Trophoblast cell (in vitro differentiated cells and primary cell): ENCODE measurements around the gene PRSS16.
"Not testable (repeated sequence)": the region's sequence is repeated elsewhere in the genome, so short reads cannot be mapped to it uniquely, and the experiment has no call there.

Experiments
- DNase-seq, 2 donors: peaks; one replicate each; pipeline ENCODE4 v3.0.0-alpha.2; 2016
- H2AFZ ChIP-seq: 2 replicates; pipeline ENCODE4 v1.6.1; 2013; ENCODE audit warnings: low read length, moderate library complexity, mild to moderate bottlenecking; ENCODE audit not compliant: insufficient read depth, poor library complexity
- H2AK5ac ChIP-seq: 2 replicates; pipeline ENCODE4 v1.6.1; 2013; ENCODE audit warnings: mild to moderate bottlenecking, low read length
- H2BK120ac ChIP-seq: 2 replicates; pipeline ENCODE4 v1.6.1; 2013; ENCODE audit warnings: low read length, mild to moderate bottlenecking, moderate library complexity; ENCODE audit not compliant: insufficient read depth, poor library complexity
- H2BK12ac ChIP-seq: 2 replicates; pipeline ENCODE4 v1.6.1; 2013; ENCODE audit warnings: mild to moderate bottlenecking, low read length, moderate library complexity
- H2BK5ac ChIP-seq: 2 replicates; pipeline ENCODE4 v1.6.1; 2013; ENCODE audit warnings: low read length, low read depth, moderate library complexity, mild to moderate bottlenecking; ENCODE audit not compliant: poor library complexity
- H3K14ac ChIP-seq: 2 replicates; pipeline ENCODE4 v1.6.1; 2013; ENCODE audit warnings: mild to moderate bottlenecking, low read length
- H3K18ac ChIP-seq: 2 replicates; pipeline ENCODE4 v1.6.1; 2013; ENCODE audit warnings: mild to moderate bottlenecking, low read length
- H3K23ac ChIP-seq: 2 replicates; pipeline ENCODE4 v1.6.1; 2013; ENCODE audit warnings: low read length
- H3K27ac ChIP-seq: 2 replicates; pipeline ENCODE4 v1.5.1; 2013; ENCODE audit warnings: low read depth, mild to moderate bottlenecking, inconsistent platforms, low read length, moderate library complexity
- H3K27me3 ChIP-seq: 2 replicates; pipeline ENCODE4 v1.6.1; 2013; ENCODE audit warnings: inconsistent platforms, mild to moderate bottlenecking, low read length, moderate library complexity; ENCODE audit not compliant: insufficient read depth
- H3K36me3 ChIP-seq, 2 experiments: 1 replicate in 1 of 2; 2 replicates in 1 of 2; pipeline ENCODE4 v1.6.1; 2013; ENCODE audit warnings: low read length in 2 of 2, mild to moderate bottlenecking in 2 of 2, moderate library complexity in 1 of 2; ENCODE audit not compliant: insufficient read depth in 2 of 2, control insufficient read depth in 1 of 2
- H3K4ac ChIP-seq: 2 replicates; pipeline ENCODE4 v1.6.1; 2013; ENCODE audit warnings: low read depth, mild to moderate bottlenecking, low read length, moderate library complexity
- H3K4me1 ChIP-seq, 2 experiments: 1 replicate in 1 of 2; 2 replicates in 1 of 2; pipeline ENCODE4 v1.6.1; 2013; ENCODE audit warnings: low read length in 2 of 2, mild to moderate bottlenecking in 2 of 2, moderate library complexity in 1 of 2; ENCODE audit not compliant: insufficient read depth in 2 of 2, control insufficient read depth in 1 of 2
- H3K4me2 ChIP-seq: 2 replicates; pipeline ENCODE4 v1.6.1; 2013; ENCODE audit warnings: inconsistent platforms, mild to moderate bottlenecking, low read length, moderate library complexity
- H3K4me3 ChIP-seq: 2 replicates; pipeline ENCODE4 v1.5.1; 2013; ENCODE audit warnings: mild to moderate bottlenecking, low read depth, low read length, inconsistent platforms
- H3K79me1 ChIP-seq: one replicate; pipeline ENCODE4 v1.6.1; 2013; ENCODE audit warnings: low read length
- H3K79me2 ChIP-seq: 2 replicates; pipeline ENCODE4 v1.6.1; 2013; ENCODE audit warnings: low read length, mild to moderate bottlenecking; ENCODE audit not compliant: control insufficient read depth, insufficient read depth, poor library complexity
- H3K9ac ChIP-seq: 2 replicates; pipeline ENCODE4 v1.6.1; 2013; ENCODE audit warnings: mild to moderate bottlenecking, low read length
- H3K9me3 ChIP-seq: 2 replicates; pipeline ENCODE4 v1.6.1; 2013; ENCODE audit warnings: low read depth, mild to moderate bottlenecking, control low read depth, inconsistent platforms, low read length; ENCODE audit not compliant: insufficient read depth
- H4K12ac ChIP-seq: 2 replicates; pipeline ENCODE4 v1.6.1; 2013; ENCODE audit warnings: low read depth, mild to moderate bottlenecking, low read length, moderate library complexity
- H4K8ac ChIP-seq: 2 replicates; pipeline ENCODE4 v1.6.1; 2013; ENCODE audit warnings: low read depth, mild to moderate bottlenecking, low read length, moderate library complexity
- H4K91ac ChIP-seq: one replicate; pipeline ENCODE4 v1.6.1; 2013; ENCODE audit warnings: low read depth, mild to moderate bottlenecking, low read length, moderate library complexity
- WGBS: extraction: QIAGEN DNeasy Blood & Tissue Kit; methylation state at CpG from one replicate; pipeline ENCODE4 v1.1.7; 2013; ENCODE audit warnings: missing lambda C conversion rate; ENCODE audit not compliant: insufficient read length, insufficient coverage; ENCODE audit errors: extremely low coverage; 5-methylcytosine and 5-hydroxymethylcytosine counted together

The PRSS16 gene

DNA sequence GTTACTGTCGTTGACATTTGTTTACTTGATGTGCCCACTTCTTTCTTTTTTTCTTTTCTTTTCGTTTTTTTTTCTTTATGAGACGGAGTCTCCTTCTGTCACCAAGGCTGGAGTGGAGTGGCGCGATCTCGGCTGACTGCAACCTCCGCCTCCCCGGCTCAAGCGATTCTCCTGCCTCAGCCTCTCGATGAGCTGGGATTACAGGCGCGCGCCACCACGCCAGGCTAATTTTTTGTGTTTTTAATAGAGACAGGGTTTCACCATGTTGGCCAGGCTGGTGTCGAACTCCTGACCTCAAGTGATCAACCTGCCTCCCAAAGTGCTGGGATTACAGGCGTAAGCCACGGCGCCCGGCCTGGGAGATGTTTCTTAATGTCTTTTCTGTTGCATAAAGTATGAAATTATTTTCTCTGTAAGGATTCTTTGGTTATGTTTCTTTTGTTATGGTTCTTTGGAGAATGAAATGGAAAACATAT lies 33.3 kb upstream of the PRSS16 start:
- no peak overlapping the region for H2AFZ ChIP-seq
- H2BK5ac ChIP-seq, result no peak overlapping the region
- no peaks in the 10 kb centered on the region for H3K27me3 ChIP-seq
- no peak overlapping the region for H3K27ac ChIP-seq
- no peak overlapping the region for H4K91ac ChIP-seq
- WGBS, result no CpG with 5 or more reads among the region's 19 CpGs
- H3K4ac ChIP-seq, result no peak overlapping the region
- H3K9ac ChIP-seq, result no peak overlapping the region
- no peaks in the 10 kb centered on the region for H3K36me3 ChIP-seq
- no peak overlapping the region for H3K23ac ChIP-seq
- DNase-seq, result peak in 1 of 2 donors; percentile 22
- peak overlapping the region; percentile 69 for H3K4me3 ChIP-seq
- H4K8ac ChIP-seq, result no peak overlapping the region
- peaks cover 1% of the 10 kb centered on the region for H3K79me1 ChIP-seq
- no peak overlapping the region for H3K14ac ChIP-seq
- peak overlapping the region; percentile 62 for H3K4me2 ChIP-seq
- H2BK12ac ChIP-seq, result no peak overlapping the region
- no peaks in the 10 kb centered on the region for H3K9me3 ChIP-seq
- H4K12ac ChIP-seq, result peak overlapping the region; percentile 83
- no peak overlapping the region for H2AK5ac ChIP-seq
- peaks cover 1 to 2% of the 10 kb centered on the region in 2 experiments for H3K4me1 ChIP-seq
- H3K79me2 ChIP-seq, result peaks cover 2% of the 10 kb centered on the region
- no peak overlapping the region for H2BK120ac ChIP-seq
- H3K18ac ChIP-seq, result no peak overlapping the region

DNA sequence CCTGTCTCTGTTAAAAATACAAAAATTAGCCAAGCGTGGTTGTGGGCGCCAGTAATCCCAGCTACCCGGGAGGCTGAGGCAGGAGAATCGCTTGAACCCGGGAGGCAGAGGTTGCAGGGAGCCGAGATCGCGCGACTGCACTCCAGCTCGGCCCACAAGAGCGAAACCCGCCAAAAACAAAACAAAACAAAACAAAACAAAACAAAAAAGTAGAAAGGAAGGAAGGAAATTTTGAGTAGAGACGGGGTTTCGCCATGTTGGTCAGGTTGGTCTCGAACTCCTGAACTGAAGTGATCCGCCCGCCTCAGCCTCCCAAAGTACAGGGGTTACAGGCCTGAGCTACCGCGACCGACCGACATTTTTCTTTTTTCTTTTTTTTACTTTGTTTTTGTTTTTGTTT lies 30.6 kb upstream of the PRSS16 start:
- no peak overlapping the region for H3K27ac ChIP-seq
- H3K4me3 ChIP-seq, result no peak overlapping the region
- no peaks in the 10 kb centered on the region for H3K9me3 ChIP-seq
- H2AK5ac ChIP-seq, result no peak overlapping the region
- peaks cover 0 to 2% of the 10 kb centered on the region in 2 experiments for H3K4me1 ChIP-seq
- no peak overlapping the region for H2BK120ac ChIP-seq
- H3K79me2 ChIP-seq, result peaks cover 2% of the 10 kb centered on the region
- no peak overlapping the region for H3K4me2 ChIP-seq
- H3K9ac ChIP-seq, result no peak overlapping the region
- no peaks in the 10 kb centered on the region for H3K36me3 ChIP-seq
- no CpG with 5 or more reads among the region's 21 CpGs for WGBS
- H2BK12ac ChIP-seq, result no peak overlapping the region
- no peak overlapping the region for H4K91ac ChIP-seq
- H3K4ac ChIP-seq, result no peak overlapping the region
- no peaks in the 10 kb centered on the region for H3K27me3 ChIP-seq
- H3K18ac ChIP-seq, result no peak overlapping the region
- no peak overlapping the region for H4K8ac ChIP-seq
- peaks cover 1% of the 10 kb centered on the region for H3K79me1 ChIP-seq
- H2BK5ac ChIP-seq, result no peak overlapping the region
- H3K14ac ChIP-seq, result no peak overlapping the region
- H2AFZ ChIP-seq, result no peak overlapping the region
- no peak for DNase-seq
- H3K23ac ChIP-seq, result no peak overlapping the region
- no peak overlapping the region for H4K12ac ChIP-seq

DNA sequence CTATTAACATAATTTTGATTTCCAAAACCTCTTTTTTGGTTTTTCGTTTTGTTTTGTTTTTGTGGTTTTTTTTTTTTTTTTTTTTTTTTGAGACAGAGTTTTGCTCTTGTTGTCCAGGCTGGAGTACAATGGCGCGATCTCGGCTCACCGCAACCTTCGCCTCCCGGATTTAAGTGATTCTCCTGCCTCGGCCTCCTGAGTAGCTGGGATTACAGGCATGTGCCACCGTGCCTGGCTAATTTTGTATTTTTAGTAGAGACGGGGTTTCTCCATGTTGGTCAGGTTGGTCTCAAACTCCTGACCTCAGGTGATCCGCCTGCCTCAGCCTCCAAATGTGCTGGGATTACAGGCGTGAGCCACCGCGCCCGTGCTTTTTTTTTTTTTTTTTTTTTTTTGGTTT lies 24.5 kb upstream of the PRSS16 start:
- H2BK120ac ChIP-seq, H3K27me3 ChIP-seq, H3K4me3 ChIP-seq, H3K27ac ChIP-seq, H4K12ac ChIP-seq, H3K79me2 ChIP-seq, H3K9ac ChIP-seq, DNase-seq, H3K4me1 ChIP-seq, H3K4me2 ChIP-seq, H3K4ac ChIP-seq, H3K23ac ChIP-seq, H4K8ac ChIP-seq, H2AK5ac ChIP-seq, H3K79me1 ChIP-seq, H2BK12ac ChIP-seq, H4K91ac ChIP-seq, H2BK5ac ChIP-seq, H3K36me3 ChIP-seq, H2AFZ ChIP-seq, H3K14ac ChIP-seq, H3K9me3 ChIP-seq, H3K18ac ChIP-seq: not testable (repeated sequence)
- WGBS, result 100% methylated on average over 1 of the region's 15 CpGs

DNA sequence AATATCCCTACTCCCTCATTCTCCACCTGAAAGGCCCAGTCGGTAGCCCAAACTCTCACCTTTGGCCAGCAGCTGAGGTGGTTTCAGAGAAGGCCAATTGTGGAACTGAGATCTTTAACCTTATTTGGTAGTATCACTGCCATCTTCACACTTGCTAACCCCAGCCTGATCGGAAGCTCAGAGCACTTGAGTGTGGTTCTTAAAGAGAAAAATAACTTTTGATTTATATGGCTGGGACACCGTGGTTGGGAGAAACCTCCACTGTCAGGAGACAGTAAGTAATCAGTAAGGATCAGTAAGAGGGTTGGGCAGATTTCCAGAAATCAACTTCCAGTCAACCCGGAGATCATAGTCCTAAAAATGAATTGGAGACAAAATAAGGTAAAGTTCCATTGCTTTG lies 22.8 kb upstream of the PRSS16 start:
- H3K9ac ChIP-seq, result no peak overlapping the region
- H3K79me1 ChIP-seq, result no peaks in the 10 kb centered on the region
- no peak overlapping the region for H2BK5ac ChIP-seq
- no peak overlapping the region for H3K18ac ChIP-seq
- no peak overlapping the region for H2AFZ ChIP-seq
- no peak for DNase-seq
- H3K4ac ChIP-seq, result no peak overlapping the region
- H3K4me1 ChIP-seq, result no peaks in the 10 kb centered on the region
- H3K36me3 ChIP-seq, result no peaks in the 10 kb centered on the region
- H2BK12ac ChIP-seq, result no peak overlapping the region
- H3K4me2 ChIP-seq, result no peak overlapping the region
- no peak overlapping the region for H4K8ac ChIP-seq
- H3K14ac ChIP-seq, result no peak overlapping the region
- no peak overlapping the region for H3K23ac ChIP-seq
- WGBS, result no CpG with 5 or more reads among the region's 4 CpGs
- no peak overlapping the region for H3K4me3 ChIP-seq
- H3K27me3 ChIP-seq, result no peaks in the 10 kb centered on the region
- no peak overlapping the region for H4K91ac ChIP-seq
- no peak overlapping the region for H2AK5ac ChIP-seq
- H3K9me3 ChIP-seq, result no peaks in the 10 kb centered on the region
- no peak overlapping the region for H3K27ac ChIP-seq
- no peak overlapping the region for H2BK120ac ChIP-seq
- no peaks in the 10 kb centered on the region for H3K79me2 ChIP-seq
- H4K12ac ChIP-seq, result no peak overlapping the region
